Caco-2 (cell line): ENCODE results near the gene SDHC. TPM values are rescaled to one million over a fixed set of nuclear protein-coding genes. Genes with fewer than 3 reads are reported as not detected.

Experiments
- BruUV-seq: library from RNA; stranded (reverse); fragments of 400-500 nt; replicated peaks from 2 replicates; lab custom pipeline; 2021; lab: Mats Ljungman, UMichigan
- CTCF ChIA-PET: fragments of 300-600 bp; sonication (Branson Sonifier 250); formaldehyde crosslinking; loops from one replicate; lab custom pipeline; 2022; ENCODE audit warnings: antibody characterized with exemption; lab: Charles Lee
- POLR2A ChIA-PET: fragments of 300-600 bp; sonication (Branson Sonifier 250); formaldehyde crosslinking; loops from one replicate; lab custom pipeline; 2022; ENCODE audit warnings: antibody characterized with exemption; lab: Charles Lee
- DNase-seq, 2 experiments: peaks; one replicate each; pipeline versions ENCODE4 v3.0.0 to v3.0.0-alpha.2; 2020 to 2022
- H3K27me3 ChIP-seq: replicated peaks from 2 replicates; pipeline ENCODE4 v1.6.0; 2011; ENCODE audit warnings: low read length; ENCODE audit not compliant: control insufficient read depth, insufficient read depth
- H3K36me3 ChIP-seq: 2 replicates; pipeline ENCODE4 v1.5.1; 2011; ENCODE audit warnings: low read length; ENCODE audit not compliant: control insufficient read depth, insufficient read depth
- H3K4me1 ChIP-seq: fragments of 250-450 bp; sonication (Bioruptor Pico); 2 replicates; pipeline ENCODE4 v1.5.1; 2020; ENCODE audit warnings: mild to moderate bottlenecking
- H3K4me3 ChIP-seq: 2 replicates; pipeline ENCODE4 v1.5.1; 2011; ENCODE audit warnings: low read depth, mild to moderate bottlenecking, control low read depth, low read length
- H3K9me3 ChIP-seq: fragments of 250-450 bp; sonication (Bioruptor Pico); 2 replicates; pipeline ENCODE4 v1.5.1; 2020; ENCODE audit warnings: mild to moderate bottlenecking, moderate library complexity
- H3K27ac Mint-ChIP-seq: one replicate; pipeline ENCODE4 v1.8.0; 2022; ENCODE audit warnings: mixed read lengths; ENCODE audit not compliant: unreplicated experiment
- H3K27me3 Mint-ChIP-seq: one replicate; pipeline ENCODE4 v1.8.0; 2022; ENCODE audit warnings: mixed read lengths; ENCODE audit not compliant: insufficient read depth, unreplicated experiment
- H3K36me3 Mint-ChIP-seq: one replicate; pipeline ENCODE4 v1.8.0; 2022; ENCODE audit warnings: mild to moderate bottlenecking, mixed read lengths; ENCODE audit not compliant: insufficient read depth, unreplicated experiment
- H3K4me1 Mint-ChIP-seq: one replicate; pipeline ENCODE4 v1.8.0; 2022; ENCODE audit warnings: low read depth, mixed read lengths; ENCODE audit not compliant: unreplicated experiment
- H3K4me3 Mint-ChIP-seq: one replicate; pipeline ENCODE4 v1.8.0; 2022; ENCODE audit warnings: mild to moderate bottlenecking, moderate library complexity, mixed read lengths; ENCODE audit not compliant: unreplicated experiment
- H3K9me3 Mint-ChIP-seq: one replicate; pipeline ENCODE4 v1.8.0; 2022; ENCODE audit warnings: mixed read lengths; ENCODE audit not compliant: unreplicated experiment
- intact Hi-C: fragments of 100-400 bp; cut with micrococcal nuclease; formaldehyde crosslinking; loops from one replicate; pipeline ENCODE4 v1.10.0; 2022; ENCODE audit not compliant: unreplicated experiment
- total RNA-seq: library from RNA; stranded (reverse); gene quantifications from 2 replicates; pipeline ENCODE4 v1.2.3, GENCODE V29; 2022
- TF ChIP-seq, protein P1 (sequence below), 2 experiments: fragments of 200-600 bp in 1 of 2; IDR thresholded peaks; 1 replicate in 1 of 2; 2 replicates in 1 of 2; pipeline versions ENCODE4 v1.5.1 to v1.8.0; 2011 to 2022; ENCODE audit warnings: antibody characterized with exemption in 1 of 2, control low read depth in 1 of 2, inconsistent platforms in 1 of 2, low read depth in 1 of 2, low read length in 1 of 2, mild to moderate bottlenecking in 1 of 2, moderate library complexity in 1 of 2; ENCODE audit not compliant: insufficient read depth in 1 of 2, severe bottlenecking in 1 of 2, unreplicated experiment in 1 of 2

SDHC gene
- total RNA-seq, 1 experiment from 2014 or later: 261 TPM

DNA sequence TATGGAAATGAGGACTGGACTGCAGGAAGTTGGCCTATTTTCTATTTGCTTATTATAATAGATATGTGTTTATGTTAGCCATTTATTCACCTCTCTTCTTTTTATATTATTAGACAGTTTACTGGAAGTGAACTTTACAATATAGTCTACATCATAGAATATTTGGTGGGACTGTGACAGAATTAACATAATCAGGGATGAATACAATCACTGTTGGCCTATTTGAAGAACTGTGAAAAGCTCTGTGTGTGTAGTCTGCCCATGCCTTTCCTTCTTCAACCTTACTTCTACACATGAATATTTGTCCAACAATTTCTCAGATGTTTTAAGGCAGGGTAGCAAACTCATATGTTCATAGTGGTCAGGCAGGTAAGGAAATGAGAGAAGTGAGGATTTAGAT is 16.8 kb upstream of the SDHC start:
- H3K4me1 Mint-ChIP-seq: no peaks in the 10 kb centered on the region

DNA sequence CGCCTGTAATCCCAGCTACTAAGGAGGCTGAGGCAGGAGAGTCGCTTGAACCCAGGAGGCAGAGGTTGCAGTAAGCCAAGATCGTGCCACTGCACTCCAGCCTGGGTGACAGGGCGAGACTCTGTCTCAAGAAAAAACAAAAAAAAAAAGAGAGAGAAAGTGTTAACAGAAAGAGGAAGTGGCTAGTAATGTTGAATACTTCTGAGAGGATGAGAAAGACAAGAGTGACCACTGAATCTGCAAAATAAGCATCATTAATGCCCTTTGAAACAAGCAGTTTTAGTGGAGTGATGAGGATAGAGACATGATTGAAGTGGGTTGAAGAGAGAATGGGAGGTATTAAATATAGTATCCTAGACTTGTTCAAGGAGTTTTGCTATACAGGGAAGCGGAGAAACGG is 16.1 kb upstream of the SDHC start:
- H3K9me3 Mint-ChIP-seq: no peaks in the 10 kb centered on the region
- H3K4me1 ChIP-seq: no peaks in the 10 kb centered on the region
- H3K4me3 Mint-ChIP-seq: no peak overlapping the region
- DNase-seq: no peak
- no peaks in the 10 kb centered on the region for H3K9me3 ChIP-seq
- H3K4me3 ChIP-seq: no peak overlapping the region
- H3K36me3 Mint-ChIP-seq: no peaks in the 10 kb centered on the region
- intact Hi-C loops: no loop called here
- H3K36me3 ChIP-seq: no peaks in the 10 kb centered on the region
- H3K27me3 Mint-ChIP-seq: no peaks in the 10 kb centered on the region
- ChIA-PET POLR2A (no interaction called here), CTCF (no interaction called here)
- BruUV-seq: no TSS peak
- TF ChIP-seq, protein P1, sequence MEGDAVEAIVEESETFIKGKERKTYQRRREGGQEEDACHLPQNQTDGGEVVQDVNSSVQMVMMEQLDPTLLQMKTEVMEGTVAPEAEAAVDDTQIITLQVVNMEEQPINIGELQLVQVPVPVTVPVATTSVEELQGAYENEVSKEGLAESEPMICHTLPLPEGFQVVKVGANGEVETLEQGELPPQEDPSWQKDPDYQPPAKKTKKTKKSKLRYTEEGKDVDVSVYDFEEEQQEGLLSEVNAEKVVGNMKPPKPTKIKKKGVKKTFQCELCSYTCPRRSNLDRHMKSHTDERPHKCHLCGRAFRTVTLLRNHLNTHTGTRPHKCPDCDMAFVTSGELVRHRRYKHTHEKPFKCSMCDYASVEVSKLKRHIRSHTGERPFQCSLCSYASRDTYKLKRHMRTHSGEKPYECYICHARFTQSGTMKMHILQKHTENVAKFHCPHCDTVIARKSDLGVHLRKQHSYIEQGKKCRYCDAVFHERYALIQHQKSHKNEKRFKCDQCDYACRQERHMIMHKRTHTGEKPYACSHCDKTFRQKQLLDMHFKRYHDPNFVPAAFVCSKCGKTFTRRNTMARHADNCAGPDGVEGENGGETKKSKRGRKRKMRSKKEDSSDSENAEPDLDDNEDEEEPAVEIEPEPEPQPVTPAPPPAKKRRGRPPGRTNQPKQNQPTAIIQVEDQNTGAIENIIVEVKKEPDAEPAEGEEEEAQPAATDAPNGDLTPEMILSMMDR (IDR thresholded peaks at IDR 0.05; ENCODE audit: insufficient read depth in 1 of 2, low read depth in 1 of 2, low read length in 1 of 2, severe bottlenecking in 1 of 2, unreplicated experiment in 1 of 2): no peak
- H3K4me1 Mint-ChIP-seq: no peaks in the 10 kb centered on the region
- no peak overlapping the region for H3K27ac Mint-ChIP-seq
- no peaks in the 10 kb centered on the region for H3K27me3 ChIP-seq

More for the DNA sequence above, 16.8 kb upstream of the SDHC start:
- H3K4me3 ChIP-seq: no peak overlapping the region
- Mint-ChIP-seq H3K27ac (no peak overlapping the region), H3K4me3 (no peak overlapping the region), H3K36me3 (no peaks in the 10 kb centered on the region), H3K9me3 (no peaks in the 10 kb centered on the region), H3K27me3 (no peaks in the 10 kb centered on the region)
- POLR2A ChIA-PET: no interaction called here
- CTCF ChIA-PET: no interaction called here
- H3K4me1 ChIP-seq: 0 out of 2 replicates have a peak, but pooled peaks cover 1% of the 10 kb centered on the region
- TF ChIP-seq, protein P1 (IDR thresholded peaks at IDR 0.05; ENCODE audit: insufficient read depth in 1 of 2, low read depth in 1 of 2, low read length in 1 of 2, severe bottlenecking in 1 of 2, unreplicated experiment in 1 of 2): no peak
- no peaks in the 10 kb centered on the region for H3K36me3 ChIP-seq
- DNase-seq: no peak
- intact Hi-C loops: no loop called here
- no peaks in the 10 kb centered on the region for H3K27me3 ChIP-seq
- no peaks in the 10 kb centered on the region for H3K9me3 ChIP-seq
- no TSS peak for BruUV-seq

DNA sequence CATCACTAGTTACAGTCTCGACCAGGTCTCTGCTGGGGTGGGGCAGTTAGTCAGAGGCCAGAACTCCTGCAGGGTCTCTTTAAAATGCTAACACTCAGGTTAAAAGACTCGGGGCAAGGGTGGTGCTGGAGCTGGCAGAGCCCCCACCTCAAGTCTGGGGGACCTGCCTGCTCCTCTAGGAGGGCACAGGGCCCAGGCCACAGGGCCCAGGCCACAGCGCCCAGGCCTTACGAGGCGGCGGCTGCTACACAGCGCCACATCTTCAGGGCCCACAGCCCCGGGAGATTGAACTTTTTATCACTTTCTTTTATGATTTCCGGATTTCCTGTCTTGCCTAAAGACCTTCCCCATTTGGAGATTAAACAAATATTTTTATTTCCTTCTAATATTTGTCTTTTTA is 14.8 kb upstream of the SDHC start:
- Mint-ChIP-seq H3K9me3 (no peaks in the 10 kb centered on the region), H3K27me3 (no peaks in the 10 kb centered on the region), H3K27ac (no peak overlapping the region), H3K4me3 (no peak overlapping the region), H3K36me3 (no peaks in the 10 kb centered on the region), H3K4me1 (no peaks in the 10 kb centered on the region)
- H3K36me3 ChIP-seq: no peaks in the 10 kb centered on the region
- CTCF ChIA-PET: no interaction called here
- BruUV-seq: no TSS peak
- no peak overlapping the region for H3K4me3 ChIP-seq
- H3K4me1 ChIP-seq: no peaks in the 10 kb centered on the region
- no peaks in the 10 kb centered on the region for H3K27me3 ChIP-seq
- DNase-seq: no peak
- intact Hi-C loops: no loop called here
- H3K9me3 ChIP-seq: no peaks in the 10 kb centered on the region
- TF ChIP-seq, protein P1 (IDR thresholded peaks at IDR 0.05; ENCODE audit: insufficient read depth in 1 of 2, low read depth in 1 of 2, low read length in 1 of 2, severe bottlenecking in 1 of 2, unreplicated experiment in 1 of 2): no peak
- POLR2A ChIA-PET: no interaction called here
